Loucy (cell line): ENCODE measurements around the gene IGF2.

ENCODE experiments used
- H2AFZ ChIP-seq: fragments of 200-600 bp; sonication (generic); 2 replicates; pipeline ENCODE4 v1.6.0; 2016; ENCODE audit warnings: antibody characterized with exemption, mild to moderate bottlenecking, low read length, moderate library complexity
- H3F3A ChIP-seq: fragments of 200-600 bp; 2 replicates; pipeline ENCODE4 v1.6.0; 2016; ENCODE audit warnings: antibody characterized with exemption, low read depth, mild to moderate bottlenecking
- H3K27me3 ChIP-seq: fragments of 200-600 bp; sonication (generic); 2 replicates; pipeline ENCODE4 v1.6.1; 2014; ENCODE audit warnings: low read length, mild to moderate bottlenecking; ENCODE audit not compliant: insufficient read depth, poor library complexity, severe bottlenecking
- H3K36me3 ChIP-seq: fragments of 200-600 bp; sonication (generic); 2 replicates; pipeline ENCODE4 v1.6.1; 2016; ENCODE audit warnings: low read length; ENCODE audit not compliant: insufficient read depth
- H3K4me1 ChIP-seq: fragments of 200-600 bp; sonication (generic); 2 replicates; pipeline ENCODE4 v1.5.1; 2014; ENCODE audit warnings: low read length, mild to moderate bottlenecking; ENCODE audit not compliant: insufficient read depth, poor library complexity, severe bottlenecking
- H3K4me2 ChIP-seq: fragments of 200-600 bp; sonication (generic); 2 replicates; pipeline ENCODE4 v1.6.0; 2014; ENCODE audit warnings: antibody characterized with exemption, low read length, low read depth, mild to moderate bottlenecking; ENCODE audit not compliant: poor library complexity, severe bottlenecking
- H3K4me3 ChIP-seq: fragments of 200-600 bp; sonication (generic); 2 replicates; pipeline ENCODE4 v1.5.1; 2014; ENCODE audit warnings: low read length, mild to moderate bottlenecking, mixed read lengths; ENCODE audit not compliant: poor library complexity, severe bottlenecking
- H3K79me2 ChIP-seq: fragments of 200-600 bp; sonication (generic); 2 replicates; pipeline ENCODE4 v1.6.1; 2014; ENCODE audit warnings: low read length; ENCODE audit not compliant: insufficient read depth
- H3K9ac ChIP-seq: fragments of 200-600 bp; sonication (generic); 2 replicates; pipeline ENCODE4 v1.6.0; 2014; ENCODE audit warnings: mild to moderate bottlenecking, low read depth, low read length, moderate library complexity; ENCODE audit not compliant: poor library complexity, severe bottlenecking
- H3K9me2 ChIP-seq: fragments of 200-600 bp; sonication (generic); replicated peaks from 2 replicates; pipeline ENCODE4 v1.6.1; 2016; ENCODE audit warnings: low read depth, low read length, mixed read lengths
- H3K9me3 ChIP-seq: fragments of 200-600 bp; sonication (generic); 2 replicates; pipeline ENCODE4 v1.6.1; 2014; ENCODE audit warnings: mild to moderate bottlenecking, antibody characterized with exemption, low read length, low read depth; ENCODE audit not compliant: insufficient read depth
- H4K20me1 ChIP-seq: fragments of 200-600 bp; sonication (generic); 2 replicates; pipeline ENCODE4 v1.6.0; 2014; ENCODE audit warnings: antibody characterized with exemption, low read length, mild to moderate bottlenecking; ENCODE audit not compliant: insufficient read depth, poor library complexity, severe bottlenecking
- EZH2phosphoT487 ChIP-seq: fragments of 200-600 bp; IDR thresholded peaks from 2 replicates; pipeline ENCODE4 v1.6.1; 2018; ENCODE audit warnings: antibody characterized with exemption, mild to moderate bottlenecking, moderate library complexity, borderline replicate concordance
- TF ChIP-seq, protein P1 (sequence below): fragments of 200-600 bp; sonication (generic); conservative IDR thresholded peaks from 2 replicates; pipeline ENCODE4 v1.5.1; 2014; ENCODE audit warnings: mild to moderate bottlenecking, antibody characterized with exemption, low read length

IGF2 gene

GRCh38 chr11:2142300-2142759 lies 3.1 kb upstream of the IGF2 start:
- Histone ChIP-seq H3K9me3 (no peaks in the 10 kb centered on the region), H3K4me3 (no peak overlapping the region), H3K9me2 (no peaks in the 10 kb centered on the region), H3K27me3 (no peaks in the 10 kb centered on the region), H3K79me2 (no peaks in the 10 kb centered on the region), H2AFZ (no peak overlapping the region), H3K36me3 (no peaks in the 10 kb centered on the region), H3K4me2 (no peak overlapping the region), H3F3A (no peaks in the 10 kb centered on the region), H4K20me1 (no peaks in the 10 kb centered on the region), H3K4me1 (no peaks in the 10 kb centered on the region), H3K9ac (no peak overlapping the region)
- TF ChIP-seq, protein P1, sequence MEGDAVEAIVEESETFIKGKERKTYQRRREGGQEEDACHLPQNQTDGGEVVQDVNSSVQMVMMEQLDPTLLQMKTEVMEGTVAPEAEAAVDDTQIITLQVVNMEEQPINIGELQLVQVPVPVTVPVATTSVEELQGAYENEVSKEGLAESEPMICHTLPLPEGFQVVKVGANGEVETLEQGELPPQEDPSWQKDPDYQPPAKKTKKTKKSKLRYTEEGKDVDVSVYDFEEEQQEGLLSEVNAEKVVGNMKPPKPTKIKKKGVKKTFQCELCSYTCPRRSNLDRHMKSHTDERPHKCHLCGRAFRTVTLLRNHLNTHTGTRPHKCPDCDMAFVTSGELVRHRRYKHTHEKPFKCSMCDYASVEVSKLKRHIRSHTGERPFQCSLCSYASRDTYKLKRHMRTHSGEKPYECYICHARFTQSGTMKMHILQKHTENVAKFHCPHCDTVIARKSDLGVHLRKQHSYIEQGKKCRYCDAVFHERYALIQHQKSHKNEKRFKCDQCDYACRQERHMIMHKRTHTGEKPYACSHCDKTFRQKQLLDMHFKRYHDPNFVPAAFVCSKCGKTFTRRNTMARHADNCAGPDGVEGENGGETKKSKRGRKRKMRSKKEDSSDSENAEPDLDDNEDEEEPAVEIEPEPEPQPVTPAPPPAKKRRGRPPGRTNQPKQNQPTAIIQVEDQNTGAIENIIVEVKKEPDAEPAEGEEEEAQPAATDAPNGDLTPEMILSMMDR = no peak
- TF ChIP-seq EZH2phosphoT487 = no peak

DNA sequence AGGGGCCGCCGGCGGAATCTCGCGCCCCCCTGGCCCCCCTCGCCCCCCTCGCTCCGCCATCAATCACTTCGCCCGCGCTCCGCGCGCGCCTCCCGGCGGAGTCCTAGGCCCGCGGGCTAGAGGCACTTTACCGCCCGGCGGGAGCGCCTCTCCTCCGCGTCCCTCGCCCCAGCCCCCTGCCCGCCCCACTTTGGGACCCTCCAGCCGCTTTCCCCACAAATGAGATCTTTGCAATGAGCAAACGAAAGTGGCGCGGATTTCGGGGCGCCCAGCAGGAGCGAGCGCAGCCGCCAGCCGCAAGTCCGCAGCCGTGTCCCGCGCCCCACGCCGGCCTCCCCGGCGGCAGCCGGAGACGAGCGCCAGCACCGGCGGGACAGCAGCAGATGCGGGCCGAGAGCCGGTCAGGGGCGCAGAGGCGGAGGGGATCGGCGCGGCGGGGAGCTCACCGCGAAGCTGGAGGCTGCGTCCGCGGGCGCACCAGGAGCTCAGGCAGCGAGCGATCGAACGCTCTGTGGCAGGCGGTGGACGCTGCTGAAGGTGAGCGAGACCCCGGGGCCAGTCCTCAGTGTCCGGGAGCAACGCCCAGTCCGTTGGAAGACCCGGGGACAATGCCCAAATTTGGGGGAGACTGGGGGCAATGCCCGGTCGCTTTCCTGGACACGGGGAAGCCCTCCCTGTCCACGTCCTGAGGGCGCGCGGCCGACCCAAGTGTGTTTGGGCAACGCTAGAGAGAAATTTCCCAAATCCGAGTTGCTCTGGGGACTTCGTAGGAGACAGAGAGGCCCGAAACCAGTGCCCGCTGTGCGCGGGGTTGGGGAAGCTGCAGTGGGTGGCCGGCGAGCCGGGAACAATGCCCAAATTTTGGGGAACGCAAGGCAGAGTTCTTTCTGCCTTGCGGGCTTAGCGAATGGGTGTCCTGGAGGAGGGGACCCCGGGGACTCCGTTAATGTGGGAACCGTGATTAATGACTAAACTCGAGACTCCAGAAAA lies 1.5 kb upstream of the IGF2 start:
- no peaks in the 10 kb centered on the region for H3K4me1 ChIP-seq
- no peak overlapping the region for H2AFZ ChIP-seq
- H3K4me3 ChIP-seq = no peak overlapping the region
- no peaks in the 10 kb centered on the region for H3K9me3 ChIP-seq
- TF ChIP-seq, protein P1 = no peak
- no peak for TF ChIP-seq EZH2phosphoT487
- H3K9me2 ChIP-seq = no peaks in the 10 kb centered on the region
- H3K79me2 ChIP-seq = no peaks in the 10 kb centered on the region
- no peaks in the 10 kb centered on the region for H3K36me3 ChIP-seq
- no peak overlapping the region for H3K9ac ChIP-seq
- H3K4me2 ChIP-seq = no peak overlapping the region
- H3F3A ChIP-seq = no peaks in the 10 kb centered on the region
- no peaks in the 10 kb centered on the region for H3K27me3 ChIP-seq
- H4K20me1 ChIP-seq = no peaks in the 10 kb centered on the region

GRCh38 chr11:2139621-2140337 lies 590 bp upstream of the IGF2 start:
- H3K9me2 ChIP-seq = no peaks in the 10 kb centered on the region
- no peaks in the 10 kb centered on the region for H3K27me3 ChIP-seq
- H2AFZ ChIP-seq = no peak overlapping the region
- H3K4me1 ChIP-seq = no peaks in the 10 kb centered on the region
- H3K4me2 ChIP-seq = no peak overlapping the region
- no peak overlapping the region for H3K9ac ChIP-seq
- H3F3A ChIP-seq = no peaks in the 10 kb centered on the region
- H3K4me3 ChIP-seq = no peak overlapping the region
- no peaks in the 10 kb centered on the region for H3K79me2 ChIP-seq
- H3K9me3 ChIP-seq = no peaks in the 10 kb centered on the region
- H4K20me1 ChIP-seq = no peaks in the 10 kb centered on the region
- TF ChIP-seq EZH2phosphoT487 = no peak
- TF ChIP-seq, protein P1 = no peak
- H3K36me3 ChIP-seq = no peaks in the 10 kb centered on the region
